OCI-LY3 (cell line): ENCODE measurements around the gene POP5.

Experiments used
- CTCF ChIP-seq: fragments of 200-600, 300-600 bp; sonication (generic); IDR thresholded peaks from 2 replicates; pipeline ENCODE4 v1.5.1; 2014; ENCODE audit warnings: antibody characterized with exemption, low read length, low read depth
- EZH2phosphoT487 ChIP-seq: fragments of 200-600 bp; shearing (Covaris generic); IDR thresholded peaks from 2 replicates; pipeline ENCODE4 v1.6.1; 2018; ENCODE audit warnings: antibody characterized with exemption, mixed run types, low read depth

GRCh38 chr12:120528861-120529525, 52.2 kb downstream of the POP5 start, which contains the start of gene COQ5:
- TF ChIP-seq CTCF = no peak
- no peak for TF ChIP-seq EZH2phosphoT487
